ENCODE data around the gene ANTXR2.

Gene ANTXR2

DNA sequence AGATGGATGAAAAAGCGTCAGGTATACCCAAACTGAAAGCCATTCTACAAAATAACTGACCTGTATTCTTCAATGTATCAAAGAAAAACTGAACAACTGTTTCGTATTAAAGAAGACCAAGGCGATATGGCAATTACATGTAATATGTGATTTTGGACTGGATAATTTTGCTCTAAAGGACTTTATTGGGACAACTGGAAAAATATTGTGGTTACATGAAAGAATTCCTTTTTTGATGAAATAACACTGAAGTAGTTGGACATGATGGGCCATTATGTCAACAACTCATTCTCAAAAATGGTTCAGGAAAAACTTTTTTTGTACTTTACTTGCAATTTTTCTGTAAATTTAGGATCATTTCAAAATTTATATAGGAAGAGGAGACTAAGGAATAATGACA lies 12.1 kb upstream of the ANTXR2 start:
- TF ChIP-seq, protein P1, sequence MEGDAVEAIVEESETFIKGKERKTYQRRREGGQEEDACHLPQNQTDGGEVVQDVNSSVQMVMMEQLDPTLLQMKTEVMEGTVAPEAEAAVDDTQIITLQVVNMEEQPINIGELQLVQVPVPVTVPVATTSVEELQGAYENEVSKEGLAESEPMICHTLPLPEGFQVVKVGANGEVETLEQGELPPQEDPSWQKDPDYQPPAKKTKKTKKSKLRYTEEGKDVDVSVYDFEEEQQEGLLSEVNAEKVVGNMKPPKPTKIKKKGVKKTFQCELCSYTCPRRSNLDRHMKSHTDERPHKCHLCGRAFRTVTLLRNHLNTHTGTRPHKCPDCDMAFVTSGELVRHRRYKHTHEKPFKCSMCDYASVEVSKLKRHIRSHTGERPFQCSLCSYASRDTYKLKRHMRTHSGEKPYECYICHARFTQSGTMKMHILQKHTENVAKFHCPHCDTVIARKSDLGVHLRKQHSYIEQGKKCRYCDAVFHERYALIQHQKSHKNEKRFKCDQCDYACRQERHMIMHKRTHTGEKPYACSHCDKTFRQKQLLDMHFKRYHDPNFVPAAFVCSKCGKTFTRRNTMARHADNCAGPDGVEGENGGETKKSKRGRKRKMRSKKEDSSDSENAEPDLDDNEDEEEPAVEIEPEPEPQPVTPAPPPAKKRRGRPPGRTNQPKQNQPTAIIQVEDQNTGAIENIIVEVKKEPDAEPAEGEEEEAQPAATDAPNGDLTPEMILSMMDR (conservative IDR thresholded peaks at IDR 0.05; ENCODE audit: control insufficient read depth, insufficient read depth, low read depth, low read length): no peak
- DNase-seq (ENCODE audit: low read depth): no peak
- no peak overlapping the region for H3K4me3 ChIP-seq (ENCODE audit: control insufficient read depth, low read depth, low read length)

DNA sequence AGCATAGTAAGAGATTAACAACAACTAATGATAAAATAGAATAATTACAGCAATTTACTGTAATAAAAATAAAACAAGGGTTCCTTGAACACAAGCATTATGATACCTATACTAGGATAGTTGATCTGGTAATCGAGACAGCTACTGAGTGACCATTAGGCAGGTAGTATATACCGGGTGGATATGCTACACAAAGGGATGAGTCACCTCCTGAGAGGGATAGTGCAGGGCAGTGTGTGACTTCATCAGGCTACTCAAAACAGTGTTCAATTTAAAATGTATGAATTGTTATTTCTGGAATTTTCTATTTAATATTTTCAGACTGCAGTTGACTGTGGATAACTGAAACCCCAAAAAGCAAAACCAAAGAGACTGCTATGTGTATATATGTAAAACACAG lies 9.7 kb upstream of the ANTXR2 start:
- TF ChIP-seq, protein P1 (conservative IDR thresholded peaks at IDR 0.05; ENCODE audit: control insufficient read depth, insufficient read depth, low read depth, low read length): no peak

DNA sequence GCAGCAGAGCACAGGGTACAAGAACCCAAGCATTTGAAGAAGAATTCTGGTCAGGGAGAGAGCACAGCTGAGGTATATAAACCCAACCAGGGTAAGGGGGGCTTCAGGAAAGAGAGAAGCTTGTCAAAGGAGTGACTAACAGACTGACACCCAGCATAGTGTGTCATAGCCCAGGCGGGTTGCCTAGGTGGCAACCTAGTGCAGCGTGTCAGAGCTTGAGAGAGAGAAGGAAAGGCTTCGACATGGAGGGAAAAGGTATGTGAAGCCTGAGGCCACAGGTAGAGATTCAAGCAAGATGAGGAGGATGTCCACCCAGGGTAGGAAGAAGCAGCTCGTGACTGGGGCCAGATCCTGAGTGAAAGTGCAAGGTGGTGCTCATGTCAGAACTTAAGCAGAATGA lies 8.5 kb upstream of the ANTXR2 start:
- TF ChIP-seq, protein P1 (conservative IDR thresholded peaks at IDR 0.05; ENCODE audit: control insufficient read depth, insufficient read depth, low read depth, low read length): no peak
- no peak for DNase-seq (ENCODE audit: low read depth)
- H3K4me3 ChIP-seq (ENCODE audit: control insufficient read depth, low read depth, low read length): no peak overlapping the region

More for the DNA sequence above, 9.7 kb upstream of the ANTXR2 start:
- DNase-seq (ENCODE audit: low read depth): peak; percentile 31
- H3K4me3 ChIP-seq (ENCODE audit: control insufficient read depth, low read depth, low read length): no peak overlapping the region

DNA sequence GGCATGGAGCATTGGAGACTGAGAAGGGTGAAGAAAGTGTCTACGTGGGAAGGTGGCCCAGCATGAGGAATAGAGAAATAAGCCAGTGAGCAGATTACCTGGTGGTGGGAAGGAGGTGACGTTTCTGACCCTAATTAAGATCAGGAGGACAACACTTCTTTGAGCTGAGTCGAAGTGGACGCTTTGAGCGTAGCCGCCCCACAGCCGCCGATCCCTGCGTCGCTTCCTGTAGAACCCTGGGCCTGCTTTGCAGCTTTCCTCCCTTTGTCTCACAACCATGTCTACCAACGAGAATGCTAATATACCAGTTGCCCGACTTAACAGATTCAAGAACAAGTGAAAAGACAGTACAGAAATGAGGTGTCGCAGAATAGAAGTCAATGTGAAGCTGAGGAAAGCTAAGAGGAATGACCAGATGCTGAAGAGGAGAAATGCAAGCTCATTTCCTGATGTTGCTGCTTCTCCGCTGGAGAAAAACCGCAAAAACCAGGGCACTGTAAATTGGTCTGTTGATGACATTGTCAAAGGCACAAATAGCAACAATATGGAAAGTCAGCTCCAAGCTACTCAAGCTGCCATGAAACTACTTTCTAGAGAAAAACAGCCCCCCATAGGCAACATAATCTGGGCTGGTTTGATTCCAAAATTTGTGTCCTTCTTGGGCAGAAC lies 6.4 kb upstream of the ANTXR2 start:
- DNase-seq (ENCODE audit: low read depth): no peak
- H3K4me3 ChIP-seq (ENCODE audit: control insufficient read depth, low read depth, low read length): no peak overlapping the region
- TF ChIP-seq, protein P1 (conservative IDR thresholded peaks at IDR 0.05; ENCODE audit: control insufficient read depth, insufficient read depth, low read depth, low read length): no peak

DNA sequence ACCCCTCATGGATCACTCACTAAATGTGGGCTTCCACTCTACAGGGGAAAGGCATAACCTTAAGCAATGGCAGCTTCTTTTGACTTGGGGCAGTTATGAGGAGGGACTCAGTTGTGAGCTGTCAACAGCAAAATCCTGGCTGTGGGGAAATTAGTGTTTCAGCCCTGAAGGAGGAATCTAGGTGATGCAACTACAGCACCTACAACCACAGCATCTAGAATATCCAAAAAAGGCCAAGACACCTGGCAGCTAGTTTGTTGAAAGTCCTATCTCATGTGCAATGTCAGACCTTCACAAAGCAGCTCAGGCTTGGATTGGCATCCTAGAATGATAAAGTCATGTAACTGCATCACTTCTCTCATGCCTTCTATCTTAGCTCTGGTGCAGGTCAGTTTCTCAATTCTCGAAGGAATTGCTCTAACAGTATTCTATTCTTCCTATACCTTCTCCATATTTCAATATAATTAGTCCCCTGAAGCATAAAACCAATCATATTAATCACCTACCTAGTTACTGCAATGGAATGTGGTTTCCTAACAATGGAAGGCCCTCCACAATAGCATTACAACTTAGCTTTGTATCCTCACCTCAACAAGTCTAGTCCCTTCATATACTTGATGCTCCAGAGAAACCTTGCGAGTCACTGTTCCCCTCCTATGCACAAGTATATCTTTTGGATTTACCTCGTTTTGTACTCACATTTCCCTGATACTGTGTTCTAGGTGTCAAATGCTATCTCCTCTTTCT lies 5.5 kb upstream of the ANTXR2 start:
- TF ChIP-seq, protein P1 (conservative IDR thresholded peaks at IDR 0.05; ENCODE audit: control insufficient read depth, insufficient read depth, low read depth, low read length): no peak
- no peak for DNase-seq (ENCODE audit: low read depth)
- no peak overlapping the region for H3K4me3 ChIP-seq (ENCODE audit: control insufficient read depth, low read depth, low read length)

DNA sequence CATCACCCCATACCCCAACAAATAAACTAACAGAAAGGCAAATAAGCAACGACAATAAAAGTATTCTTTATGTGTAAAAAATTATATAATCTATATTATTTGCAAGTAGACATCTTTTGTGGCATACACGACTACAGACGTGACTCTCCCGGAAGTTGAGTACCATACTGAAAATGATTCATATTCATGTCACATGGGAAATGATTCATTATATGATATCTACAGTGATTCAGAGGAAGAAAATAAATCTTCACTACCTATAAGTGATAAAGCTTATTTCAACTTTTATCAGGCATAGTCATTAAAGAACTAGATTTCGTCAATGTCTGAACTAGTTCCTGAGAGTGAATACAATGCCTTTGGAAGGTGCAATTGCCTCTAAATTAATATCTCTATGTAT lies 4.6 kb upstream of the ANTXR2 start:
- H3K4me3 ChIP-seq (ENCODE audit: control insufficient read depth, low read depth, low read length): no peak overlapping the region
- peak; percentile 49 for DNase-seq (ENCODE audit: low read depth)
- TF ChIP-seq, protein P1 (conservative IDR thresholded peaks at IDR 0.05; ENCODE audit: control insufficient read depth, insufficient read depth, low read depth, low read length): no peak

Measured in fibroblast of mammary gland (primary cell).